Brain pericyte (primary cell): ENCODE measurements around the gene TLDC2.

Experiments
- DNase-seq: peaks from one replicate; pipeline ENCODE4 v3.0.0-alpha.2; 2012; ENCODE audit warnings: low read depth, low spot score

The TLDC2 gene

DNA sequence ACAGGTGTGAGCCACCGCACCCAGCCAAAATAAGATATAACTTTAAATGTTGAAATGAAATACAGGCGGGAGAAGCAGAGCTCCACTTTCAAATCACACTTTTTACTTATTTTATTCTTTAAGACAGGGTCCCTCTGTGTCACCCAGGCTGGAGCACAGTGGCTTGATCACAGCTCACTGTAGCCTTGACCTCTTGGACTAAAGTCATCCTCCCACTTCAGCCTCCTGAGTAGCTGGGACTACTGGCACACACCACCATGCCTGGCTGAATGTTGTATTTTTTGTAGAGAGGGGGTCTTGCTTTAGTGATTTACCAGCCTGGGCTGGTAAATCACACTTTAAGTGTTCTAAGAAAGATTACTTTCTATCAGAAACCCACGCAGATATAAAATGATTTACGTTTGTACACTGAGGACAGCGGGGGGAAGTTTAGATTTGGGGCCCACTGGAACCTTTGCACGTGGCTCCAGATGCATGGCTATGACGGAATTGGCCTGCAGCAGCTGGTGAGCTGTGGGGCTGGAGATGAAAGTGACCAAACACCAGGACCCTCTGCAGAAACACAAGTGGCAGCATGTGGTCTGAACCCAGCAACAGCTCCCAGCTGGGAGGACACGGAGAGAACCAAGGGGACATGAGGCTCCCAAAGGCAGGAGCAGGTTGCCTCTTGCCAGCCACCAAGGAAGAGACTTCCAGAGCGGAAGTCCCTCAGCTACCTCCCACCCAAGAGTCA lies 26.4 kb upstream of the TLDC2 start:
- DNase-seq: no peak

DNA sequence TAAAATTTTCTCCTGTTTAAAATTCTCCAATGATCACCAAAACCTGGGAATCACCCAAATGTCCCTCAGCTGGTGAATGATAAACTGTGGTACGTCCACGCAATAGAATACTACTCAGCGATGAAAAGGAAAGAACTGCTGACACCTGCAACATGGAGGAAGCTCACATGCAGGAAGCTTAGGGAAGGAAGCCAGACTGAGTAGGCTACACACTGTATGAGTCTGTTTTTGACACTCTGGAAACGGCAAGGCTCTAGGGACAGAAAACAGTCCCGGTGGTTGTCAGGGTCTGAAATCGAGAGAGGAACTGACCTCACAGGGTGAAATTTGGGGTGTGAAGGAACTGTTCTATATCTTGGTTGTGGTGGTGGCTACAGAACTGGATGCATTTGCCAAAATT lies 25.2 kb upstream of the TLDC2 start:
- no peak for DNase-seq

DNA sequence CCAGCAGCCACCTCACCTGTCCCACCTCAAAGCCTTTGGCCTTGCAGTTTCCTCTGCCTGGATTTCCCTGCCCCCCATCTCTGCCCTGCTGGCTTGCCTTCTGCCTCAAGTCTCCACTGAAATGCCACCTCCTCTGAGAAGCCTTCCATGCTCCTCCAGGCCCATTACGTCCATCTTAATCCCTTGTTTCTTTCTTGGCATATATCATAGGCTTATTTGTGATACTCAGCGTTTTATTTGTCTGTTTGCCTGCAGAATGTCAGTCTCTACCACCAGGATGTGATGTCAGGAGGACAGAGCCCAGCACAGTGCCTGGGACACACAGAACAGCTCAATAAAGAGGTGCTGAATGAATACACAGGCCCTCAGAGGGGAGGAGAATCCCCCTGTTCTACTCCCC lies 24.4 kb upstream of the TLDC2 start:
- no peak for DNase-seq

DNA sequence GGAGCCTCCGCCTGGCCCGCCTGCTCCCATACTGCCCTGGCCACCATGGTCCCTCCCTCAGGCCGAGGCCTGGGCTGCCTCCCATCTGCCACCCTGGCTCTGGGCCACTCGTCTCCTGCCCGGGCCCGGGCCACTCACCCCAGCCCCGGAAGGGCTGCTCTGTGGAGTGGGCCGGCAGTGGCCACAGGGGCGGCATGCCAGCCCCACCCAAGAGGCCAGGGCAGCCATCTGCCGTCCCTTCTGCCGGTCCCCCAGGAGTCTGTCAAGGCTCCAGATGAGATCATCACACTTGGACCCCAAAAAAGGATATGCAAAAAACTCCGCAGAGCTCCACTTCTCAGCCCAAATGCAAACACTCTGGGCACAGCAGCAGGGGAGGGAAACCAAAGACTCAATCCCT lies 23.8 kb upstream of the TLDC2 start:
- DNase-seq: no peak

DNA sequence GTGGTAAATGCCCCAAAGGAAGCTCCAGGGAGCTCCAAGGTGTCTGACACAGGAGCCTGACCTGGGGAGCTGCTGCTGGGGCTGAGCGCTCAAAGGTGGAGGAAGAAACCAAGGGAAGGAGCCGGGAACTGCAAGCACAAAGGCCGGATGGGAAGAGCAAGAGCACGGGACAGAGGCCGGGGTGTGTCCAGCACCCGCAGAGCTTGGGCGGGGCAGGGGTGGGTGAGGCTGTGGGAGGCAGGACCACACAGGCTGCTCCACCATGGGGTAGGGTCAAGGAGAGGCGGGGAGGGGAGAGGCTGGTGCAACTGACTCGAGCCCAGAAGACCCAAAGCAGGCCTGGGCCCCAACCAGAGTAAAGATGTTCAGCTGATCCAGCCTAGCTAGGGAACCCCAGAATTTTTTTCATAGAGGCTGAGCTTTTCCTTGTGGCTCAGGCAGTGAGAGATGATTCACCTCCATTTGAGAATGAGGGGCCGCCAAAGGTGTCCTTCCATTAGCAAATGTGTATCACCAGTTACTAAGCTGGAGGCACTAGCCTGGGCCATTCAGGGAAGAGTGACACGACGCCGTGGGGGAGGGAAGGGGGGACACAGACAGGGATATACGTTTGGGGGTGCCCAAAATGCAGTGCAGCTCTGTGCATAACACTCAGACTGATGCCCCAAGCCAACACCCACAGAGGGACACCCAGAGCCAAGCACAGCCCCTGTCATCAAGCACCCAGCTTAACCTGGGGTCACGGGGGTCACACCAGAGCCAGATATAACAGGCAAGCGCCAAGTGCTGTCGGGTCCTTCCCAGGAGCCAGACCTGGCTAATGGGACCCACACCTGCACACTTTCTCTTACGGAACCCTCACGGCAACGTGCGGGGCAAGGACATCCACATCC lies 21.3 kb upstream of the TLDC2 start:
- no peak for DNase-seq

DNA sequence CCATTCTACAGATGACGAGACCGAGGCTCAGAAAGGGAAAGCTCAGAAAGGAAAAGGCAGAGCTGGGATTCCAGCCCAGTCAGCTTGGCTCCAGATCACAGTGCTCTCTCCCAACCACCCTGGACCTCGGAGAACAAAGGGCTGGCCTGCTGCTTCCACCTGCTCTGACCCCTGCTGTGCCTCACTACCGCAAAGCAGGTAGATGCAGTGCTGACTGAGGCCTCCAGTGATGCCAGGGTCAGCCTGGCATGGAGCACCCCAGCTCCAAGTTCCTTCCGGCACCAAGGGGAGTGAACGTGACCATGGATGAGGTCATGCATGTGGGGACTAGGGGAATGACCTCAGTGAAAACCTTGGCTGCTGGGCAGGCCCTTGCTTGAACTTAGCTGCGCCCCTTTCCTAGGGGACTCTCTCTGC lies 20.7 kb upstream of the TLDC2 start:
- DNase-seq: no peak

DNA sequence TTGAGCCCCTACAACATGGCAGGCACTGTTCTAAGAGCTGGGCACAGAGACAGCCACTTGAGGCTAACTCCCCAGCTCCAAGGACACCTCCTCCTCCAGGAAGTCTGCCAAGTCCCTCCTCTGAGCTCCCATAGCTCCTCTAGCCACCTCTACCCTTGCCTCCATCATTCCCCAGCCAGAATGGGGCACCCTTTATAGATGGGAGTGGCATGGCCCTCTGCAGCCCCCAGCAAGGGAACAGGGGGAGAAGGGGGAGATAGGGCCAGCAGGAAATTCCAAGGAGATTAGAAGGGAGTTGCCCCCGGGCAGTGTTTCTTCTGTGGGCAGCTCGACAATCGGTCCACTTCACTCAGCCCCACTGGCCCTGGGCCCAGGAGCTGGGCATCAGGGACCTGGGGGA lies 19.7 kb upstream of the TLDC2 start:
- no peak for DNase-seq

DNA sequence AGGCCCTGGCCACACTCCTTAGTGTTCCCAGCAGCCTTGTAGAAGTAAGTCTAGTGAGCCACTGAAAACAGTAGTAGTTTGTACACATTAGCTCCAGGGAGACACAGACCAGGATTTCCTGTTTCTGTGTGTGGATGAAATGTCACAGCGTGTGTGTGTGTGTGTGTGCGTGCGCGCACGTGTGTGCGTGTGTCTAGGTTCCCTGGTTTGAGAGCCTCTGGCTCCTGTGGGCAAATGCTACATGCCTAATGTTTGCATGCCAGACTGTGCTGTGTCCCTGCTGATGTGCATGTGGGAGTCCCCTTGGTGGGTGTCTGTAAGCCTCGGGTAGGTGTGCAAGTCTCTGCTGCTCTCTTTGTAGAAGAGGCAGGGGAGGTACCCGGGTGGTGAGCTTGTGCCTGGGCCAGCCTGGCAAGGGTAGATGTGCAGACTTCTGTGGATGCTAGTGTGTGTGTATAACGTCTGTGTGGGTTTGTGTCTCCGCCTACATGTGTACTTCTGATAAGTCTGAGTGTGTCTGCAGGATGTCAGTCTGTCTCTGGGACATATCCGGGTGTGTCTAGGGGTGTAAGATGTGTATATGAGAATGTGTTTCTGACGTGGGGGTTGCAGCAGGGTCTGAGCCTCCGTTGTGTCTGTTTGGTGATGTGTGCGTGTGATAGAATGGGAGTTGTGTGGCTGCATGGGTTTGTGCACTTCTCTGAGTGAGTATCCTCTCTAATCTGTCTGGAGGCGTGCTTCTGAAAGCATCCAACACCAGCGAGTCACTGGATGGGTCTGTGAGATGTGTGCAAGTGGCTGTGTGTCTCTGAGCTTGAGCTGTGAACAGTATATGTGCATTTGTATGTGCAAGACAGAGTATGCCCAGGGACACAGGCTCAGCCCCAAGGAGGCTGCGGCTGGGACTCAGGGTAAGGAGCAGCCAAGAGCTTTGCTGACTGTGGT lies 19.0 kb upstream of the TLDC2 start:
- DNase-seq: no peak

DNA sequence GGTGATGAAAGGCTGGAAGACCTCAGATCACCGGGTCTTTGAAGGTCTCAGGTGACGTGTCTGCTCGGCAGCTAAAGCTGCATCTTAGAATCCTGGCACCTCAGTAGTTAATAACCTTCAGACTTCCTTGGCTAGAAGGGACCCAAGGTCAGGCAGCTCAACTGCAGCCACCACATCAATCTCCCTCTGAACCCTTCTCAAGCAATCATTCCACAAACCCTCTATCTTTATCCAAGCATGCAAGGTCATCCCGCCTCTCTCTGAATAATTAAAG lies 16.7 kb upstream of the TLDC2 start:
- DNase-seq: no peak

DNA sequence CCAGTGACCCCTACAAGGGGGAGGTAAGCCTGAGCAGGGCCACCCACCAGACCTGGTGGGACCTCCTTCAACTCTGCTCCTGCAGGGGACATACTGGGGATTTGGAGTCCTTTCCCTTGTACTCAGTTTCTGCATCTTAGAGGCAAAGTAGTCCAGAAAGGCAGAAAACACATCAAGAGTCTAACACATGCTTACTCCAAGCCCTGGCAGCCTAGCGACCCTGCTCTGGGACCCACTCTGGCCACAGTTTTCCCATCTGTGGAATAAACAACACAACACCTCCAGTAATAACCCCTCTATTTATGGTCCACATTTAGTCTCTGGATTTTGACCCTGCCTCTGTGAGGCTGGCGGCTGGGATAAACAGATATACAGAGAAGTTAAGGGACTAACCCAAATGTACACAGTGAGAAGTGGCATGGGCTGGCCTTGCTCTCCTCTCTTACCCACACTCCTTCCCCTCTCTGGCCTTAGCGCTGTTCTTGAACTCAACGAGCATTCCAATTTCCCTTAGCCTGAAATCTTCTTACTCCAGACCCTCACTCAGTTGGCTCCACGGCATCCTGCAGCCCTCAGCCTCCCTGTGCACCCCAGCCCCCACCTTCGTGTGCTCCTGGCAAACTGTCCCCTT lies 16.1 kb upstream of the TLDC2 start:
- DNase-seq: no peak

DNA sequence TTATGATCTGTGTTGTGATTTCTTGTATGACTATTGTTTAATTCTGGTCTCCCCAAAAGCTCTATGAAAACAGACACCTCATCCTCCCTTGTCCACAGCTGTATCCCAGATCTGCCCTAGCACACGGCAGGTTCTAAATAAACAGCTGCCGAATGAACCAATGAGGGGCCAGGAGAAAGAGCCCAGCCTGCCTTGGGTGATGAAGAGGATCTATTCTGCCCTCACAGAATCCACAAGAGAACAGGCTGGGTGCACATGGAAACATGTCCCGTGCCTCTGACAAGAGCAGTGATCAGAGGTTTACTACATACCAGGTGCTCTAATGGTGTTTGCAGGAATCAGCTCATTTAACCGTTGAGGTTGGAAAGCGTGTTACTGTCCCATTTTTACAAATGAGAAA lies 15.6 kb upstream of the TLDC2 start:
- no peak for DNase-seq

DNA sequence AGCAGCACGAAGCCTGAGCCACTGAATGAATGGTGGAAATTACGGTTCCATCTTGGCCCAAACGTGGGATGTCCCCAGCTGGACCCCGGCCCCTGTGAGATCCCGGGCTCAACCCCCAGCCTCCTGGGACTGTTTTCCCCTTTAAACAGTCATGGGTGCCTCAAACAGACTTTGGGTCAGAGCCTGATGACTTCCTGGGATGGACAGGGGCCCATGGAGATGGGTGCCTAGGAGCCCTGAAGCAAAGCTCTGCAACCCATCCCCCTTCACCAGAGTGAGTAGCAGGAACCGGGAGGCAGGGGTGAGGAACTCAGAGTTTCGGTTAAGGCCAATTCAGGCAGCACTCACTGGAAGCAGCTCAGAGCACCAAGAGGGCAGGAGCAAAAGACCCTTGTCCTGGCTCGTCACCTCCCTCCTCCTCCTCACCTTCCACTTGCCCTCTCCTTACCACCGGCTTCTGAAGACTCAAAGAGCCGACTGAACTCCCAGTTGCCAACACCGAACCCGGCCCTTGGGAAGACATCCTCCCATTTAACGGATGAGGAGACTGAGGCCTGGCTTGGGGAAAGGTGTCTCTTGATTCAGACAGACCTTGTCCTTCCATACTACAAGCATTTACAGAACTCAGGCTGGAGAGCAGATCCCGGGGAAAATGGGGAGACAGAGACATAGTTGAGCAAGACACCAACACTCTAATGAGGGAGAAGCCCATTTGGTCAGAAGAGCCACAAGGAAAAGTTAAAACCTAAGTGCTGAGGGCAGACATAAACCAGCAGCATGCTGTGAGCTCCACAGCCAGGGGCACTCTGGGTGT lies 14.9 kb upstream of the TLDC2 start:
- no peak for DNase-seq

DNA sequence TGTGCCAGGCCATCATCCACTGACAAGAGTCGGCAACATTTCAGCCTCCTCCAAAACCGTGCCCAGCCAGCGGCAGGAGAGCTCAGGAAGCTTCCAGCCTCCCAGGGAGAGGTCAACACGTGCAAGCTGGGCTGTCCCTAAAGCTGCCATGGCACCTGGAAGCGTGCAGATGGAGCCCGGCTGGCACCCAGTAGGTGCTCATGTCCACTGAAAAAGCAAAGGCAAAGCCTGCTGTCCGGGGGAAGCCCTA lies 14.4 kb upstream of the TLDC2 start:
- DNase-seq: no peak

DNA sequence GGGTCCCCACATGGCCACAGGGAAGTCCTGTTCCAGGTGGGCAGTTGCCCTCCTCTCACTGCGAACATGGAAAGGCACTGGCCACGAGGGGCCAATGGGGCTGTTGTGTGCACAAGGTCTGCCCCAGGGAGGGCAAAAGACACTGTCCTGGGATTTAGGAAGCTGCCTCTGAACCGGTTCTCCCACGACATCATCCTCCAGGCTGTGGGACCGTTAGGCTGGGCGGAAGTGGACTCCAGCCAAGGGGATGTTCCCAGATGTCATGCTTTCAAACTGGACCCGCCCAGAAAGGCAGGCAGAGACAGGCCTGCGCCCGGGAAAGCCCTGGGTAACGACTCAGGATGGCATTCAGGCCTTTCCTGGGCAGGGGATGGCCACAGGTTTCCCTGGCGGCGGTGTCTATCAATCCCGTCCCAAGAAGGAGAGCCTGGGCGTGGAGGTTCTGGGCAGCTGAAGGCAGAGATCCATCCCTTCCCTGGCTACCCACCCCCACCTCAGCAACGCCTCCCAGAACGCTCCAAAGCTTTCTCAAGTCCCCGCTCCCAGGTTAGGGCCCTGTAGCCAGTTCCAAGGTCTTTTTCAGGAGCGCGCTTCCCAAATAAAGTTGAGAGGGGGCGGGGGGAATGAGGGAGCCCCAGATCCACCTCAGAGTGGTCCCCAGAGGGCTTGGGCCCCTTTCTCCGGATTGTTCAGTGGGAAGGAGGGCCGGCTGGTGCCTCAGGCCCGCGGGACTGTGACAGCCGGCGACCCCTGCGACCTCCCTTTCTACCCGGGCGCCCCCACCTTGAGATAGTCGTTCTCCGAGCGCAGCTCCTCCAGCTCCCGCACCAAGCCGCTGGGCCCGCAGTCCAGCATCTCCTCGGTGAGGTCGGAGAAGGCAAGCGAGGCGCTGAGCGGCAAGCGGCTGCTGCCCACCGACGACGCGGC lies 13.8 kb upstream of the TLDC2 start:
- no peak for DNase-seq

DNA sequence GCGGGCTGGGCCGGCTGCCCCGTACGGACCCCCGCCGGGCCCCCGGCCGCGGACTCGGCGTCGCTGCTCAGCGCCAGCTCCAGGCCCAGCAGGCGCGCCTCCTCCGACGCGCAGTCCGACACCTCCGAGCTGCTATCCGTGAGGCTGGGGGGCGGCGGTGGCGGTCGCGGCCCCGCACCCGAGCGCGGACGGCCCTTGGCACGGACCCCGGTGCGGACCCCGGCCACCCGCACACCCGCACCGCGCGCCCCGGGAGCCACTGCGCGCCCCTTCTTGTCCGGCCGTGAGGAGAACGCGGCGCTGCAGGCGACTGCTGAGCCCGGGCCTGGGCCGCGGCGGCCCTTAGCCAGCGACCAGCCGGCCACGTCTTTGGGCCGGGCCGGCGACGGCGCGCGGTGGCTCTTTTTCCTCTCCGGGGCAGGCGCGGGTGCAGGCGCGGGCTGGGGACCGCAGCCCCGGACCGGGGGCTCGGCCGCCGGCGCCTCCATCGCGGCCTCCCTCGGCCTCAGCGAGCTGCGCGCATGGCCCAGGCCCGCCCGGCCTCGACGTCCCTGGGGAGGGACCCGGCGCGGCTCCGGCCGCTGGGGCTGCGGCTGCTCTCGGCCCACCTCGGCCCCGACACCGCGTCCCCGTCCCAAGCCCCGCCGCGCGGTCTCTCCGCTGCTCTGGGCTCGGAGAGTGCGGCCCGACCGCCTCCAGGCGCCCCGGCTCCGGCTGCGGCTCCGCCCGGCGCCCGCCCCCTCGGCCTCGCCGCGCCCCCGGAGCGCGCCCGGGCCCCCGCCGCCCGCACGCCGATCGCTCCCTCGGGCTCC lies 12.9 kb upstream of the TLDC2 start:
- DNase-seq: no peak

DNA sequence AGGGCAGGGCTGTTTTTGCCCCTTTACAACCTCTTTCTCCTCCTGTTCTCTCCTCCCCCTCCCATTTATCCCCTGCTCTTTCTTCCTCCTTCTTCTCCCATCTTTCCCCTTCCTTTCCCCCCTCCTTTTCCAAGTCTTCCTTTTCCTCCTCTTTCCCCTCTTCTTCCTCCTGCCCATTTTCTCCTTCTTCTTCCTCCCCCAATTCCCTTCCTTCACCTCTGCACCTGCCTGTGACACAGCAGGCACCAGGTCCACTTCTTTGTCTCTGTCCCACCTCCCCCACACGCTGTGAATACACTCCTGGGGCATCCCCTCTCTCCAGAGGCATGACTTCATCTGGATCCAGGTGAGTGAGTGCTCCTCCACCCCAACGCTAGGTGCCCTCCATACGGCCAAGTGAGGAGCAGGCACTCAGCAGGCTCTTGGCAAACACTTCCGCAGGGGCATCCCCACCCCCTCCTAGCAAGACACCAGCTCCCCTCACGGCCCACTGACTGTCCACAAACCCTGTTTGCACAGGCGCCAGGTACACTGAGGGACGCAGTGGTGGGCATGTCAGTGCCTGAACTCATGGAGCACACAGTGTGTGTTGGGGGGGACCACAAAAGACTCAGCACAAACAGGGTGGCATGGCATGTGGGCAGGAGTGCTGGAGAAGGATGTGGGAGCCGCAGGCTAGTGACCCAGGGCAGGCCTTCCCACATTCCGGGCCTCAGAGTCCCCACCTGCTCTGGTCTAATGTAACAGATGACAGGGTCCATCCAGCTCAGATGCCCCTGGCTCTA lies 10.7 kb upstream of the TLDC2 start:
- DNase-seq: no peak

DNA sequence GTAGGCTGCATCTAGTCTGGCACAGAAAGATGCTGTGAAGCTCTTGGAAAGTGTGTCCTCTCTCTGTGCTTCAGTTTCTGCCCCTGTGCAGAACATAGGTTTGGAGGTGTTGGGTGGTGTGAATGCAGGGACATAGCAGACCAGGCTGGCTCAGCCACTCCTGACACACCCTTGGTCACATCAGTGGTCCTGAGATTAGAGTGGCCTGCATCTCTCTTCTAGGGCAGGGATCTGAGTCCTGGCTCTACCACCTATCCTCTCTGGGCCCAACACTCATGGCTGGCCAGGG lies 10.1 kb upstream of the TLDC2 start:
- DNase-seq: no peak

DNA sequence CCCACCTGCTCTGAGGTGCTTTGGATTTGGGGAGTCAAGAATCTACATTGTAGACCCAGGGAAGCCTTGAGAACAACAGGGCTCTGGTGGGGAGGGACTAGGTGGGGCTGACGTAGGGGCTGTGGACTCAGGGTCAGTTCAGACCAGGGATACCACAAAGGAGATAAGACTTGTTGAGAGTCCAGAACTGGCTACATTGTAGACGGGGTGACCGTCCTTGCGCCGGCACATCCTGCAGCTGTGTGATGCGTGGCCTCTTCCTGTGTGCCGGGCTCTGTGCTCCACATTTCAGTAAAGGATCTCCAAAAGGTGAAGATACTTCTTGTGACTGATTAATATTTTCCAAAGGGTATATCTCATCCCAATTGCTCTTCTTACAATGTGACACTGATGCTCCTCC lies 9.8 kb upstream of the TLDC2 start:
- DNase-seq: no peak
